Gastroesophageal sphincter (tissue), 4 donors: ENCODE measurements around the gene ZNF496. TPM values are rescaled to one million over a fixed set of nuclear protein-coding genes. Genes with fewer than 3 reads are reported as not detected.

ENCODE experiments used
- ATAC-seq: fragments of 150-250 bp; one replicate; pipeline ENCODE4 v1.9.1; 2016; ENCODE audit warnings: mild to moderate bottlenecking, moderate library complexity
- H3K27ac ChIP-seq, 4 donors: fragments of 200-600 bp; sonication (generic) in 3 of 4; 1 replicate in 3 of 4; 2 replicates in 1 of 4; pipeline ENCODE4 v1.5.1; 2016 to 2019
- H3K27me3 ChIP-seq: fragments of 200-600 bp; sonication (generic); one replicate; pipeline ENCODE4 v1.5.1; 2019
- H3K36me3 ChIP-seq, 2 donors: fragments of 200-600 bp; sonication (generic); one replicate each; pipeline ENCODE4 v1.5.1; 2019; ENCODE audit warnings: control low read depth in 1 of 2
- H3K4me1 ChIP-seq, 3 donors: fragments of 200-600 bp; sonication (generic); 1 replicate in 2 of 3; 2 replicates in 1 of 3; pipeline ENCODE4 v1.5.1; 2016 to 2019; ENCODE audit warnings: control low read depth in 2 of 3
- H3K4me3 ChIP-seq, 2 donors: fragments of 200-600 bp; sonication (generic); one replicate each; pipeline ENCODE4 v1.5.1; 2019; ENCODE audit warnings: mild to moderate bottlenecking in 1 of 2, moderate library complexity in 1 of 2
- H3K9me3 ChIP-seq, 3 donors: fragments of 200-600 bp; sonication (generic); one replicate each; pipeline ENCODE4 v1.5.1; 2017 to 2019; ENCODE audit warnings: control low read depth in 2 of 3
- EP300 ChIP-seq: sonication (generic); formaldehyde crosslinking; IDR thresholded peaks from one replicate; pipeline ENCODE4 v1.6.1; 2017; ENCODE audit warnings: antibody characterized with exemption, mild to moderate bottlenecking
- POLR2A ChIP-seq, 2 donors: fragments of 450-650 bp; IDR thresholded peaks; one replicate each; pipeline ENCODE4 v1.6.1; 2017; ENCODE audit warnings: antibody characterized with exemption in 2 of 2, mild to moderate bottlenecking in 2 of 2, moderate library complexity in 1 of 2
- POLR2AphosphoS5 ChIP-seq: sonication (generic); formaldehyde crosslinking; IDR thresholded peaks from one replicate; pipeline ENCODE4 v1.6.1; 2017; ENCODE audit warnings: antibody characterized with exemption
- WGBS, 2 donors: methylation state at CpG; one replicate each; pipeline ENCODE4 v1.1.5; 2018; ENCODE audit warnings: low coverage in 1 of 2; 5-methylcytosine and 5-hydroxymethylcytosine counted together
- total RNA-seq, 4 donors: library from RNA; depleted of rRNA; stranded (reverse); fragments of >200 nt; gene quantifications; one replicate each; pipeline ENCODE4 v1.1.0, GENCODE V29; 2016
- TF ChIP-seq, protein P1 (sequence below), 4 experiments: fragments of 200-600 bp in 2 of 4; fragments of 450-650 bp in 2 of 4; sonication (generic) in 1 of 4; IDR thresholded peaks; one replicate each; pipeline ENCODE4 v1.5.1; 2017 to 2019; ENCODE audit warnings: antibody characterized with exemption in 4 of 4, mild to moderate bottlenecking in 2 of 4, moderate library complexity in 2 of 4

The ZNF496 gene
- total RNA-seq, 4 donors from 2014 or later, result 27.2 to 44.8 (median 40.6) TPM

DNA sequence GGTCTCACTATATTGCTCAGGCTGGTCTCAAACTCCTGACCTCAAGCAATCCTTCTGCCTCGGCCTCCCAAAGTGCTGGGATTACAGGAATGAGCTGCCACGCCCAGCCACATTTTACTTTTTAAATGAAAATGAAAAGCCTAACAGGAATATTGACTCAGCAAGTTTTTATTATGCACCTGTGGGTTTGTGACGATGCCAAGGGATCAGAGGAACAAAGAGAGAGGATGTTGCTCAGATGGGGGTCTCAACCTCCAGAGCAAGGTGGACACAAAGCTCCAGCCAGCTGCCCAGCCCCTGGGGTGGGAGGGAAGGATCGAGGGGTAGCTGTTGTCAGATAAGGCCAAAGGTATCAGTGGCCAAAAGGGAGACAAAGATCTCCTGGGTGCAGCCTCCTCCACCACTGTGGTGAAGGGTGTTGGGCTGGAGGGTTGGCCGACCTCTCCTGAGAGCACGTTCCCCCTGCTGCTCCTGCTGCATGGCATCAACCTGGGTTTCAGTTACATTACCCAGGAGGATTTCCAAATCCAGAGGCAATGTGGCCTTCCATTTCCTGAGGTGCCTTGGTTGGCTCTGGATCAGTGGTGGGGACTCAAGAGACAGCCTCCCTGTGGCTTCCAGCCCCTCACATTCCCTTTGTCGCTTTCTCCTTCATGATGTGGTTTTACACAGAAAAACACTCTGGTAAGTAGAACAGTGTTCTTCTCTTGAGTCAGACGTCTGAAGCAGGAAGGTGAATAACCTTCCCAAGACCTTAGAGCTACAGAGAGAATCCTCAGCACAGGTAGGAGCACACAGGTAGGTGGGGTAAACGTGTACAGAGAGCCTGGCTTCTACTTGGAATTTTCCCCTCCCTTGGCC lies 34.2 kb downstream of the ZNF496 start:
- 52 to 100% methylated on average over 2 of the region's 9 CpGs for WGBS, 2 donors
- no peaks in the 10 kb centered on the region for H3K4me1 ChIP-seq
- H3K9me3 ChIP-seq, result no peaks in the 10 kb centered on the region
- TF ChIP-seq POLR2AphosphoS5 (no peak), POLR2A (IDR thresholded peaks at IDR 0.05) (no peak), EP300 (no peak)
- TF ChIP-seq, protein P1, sequence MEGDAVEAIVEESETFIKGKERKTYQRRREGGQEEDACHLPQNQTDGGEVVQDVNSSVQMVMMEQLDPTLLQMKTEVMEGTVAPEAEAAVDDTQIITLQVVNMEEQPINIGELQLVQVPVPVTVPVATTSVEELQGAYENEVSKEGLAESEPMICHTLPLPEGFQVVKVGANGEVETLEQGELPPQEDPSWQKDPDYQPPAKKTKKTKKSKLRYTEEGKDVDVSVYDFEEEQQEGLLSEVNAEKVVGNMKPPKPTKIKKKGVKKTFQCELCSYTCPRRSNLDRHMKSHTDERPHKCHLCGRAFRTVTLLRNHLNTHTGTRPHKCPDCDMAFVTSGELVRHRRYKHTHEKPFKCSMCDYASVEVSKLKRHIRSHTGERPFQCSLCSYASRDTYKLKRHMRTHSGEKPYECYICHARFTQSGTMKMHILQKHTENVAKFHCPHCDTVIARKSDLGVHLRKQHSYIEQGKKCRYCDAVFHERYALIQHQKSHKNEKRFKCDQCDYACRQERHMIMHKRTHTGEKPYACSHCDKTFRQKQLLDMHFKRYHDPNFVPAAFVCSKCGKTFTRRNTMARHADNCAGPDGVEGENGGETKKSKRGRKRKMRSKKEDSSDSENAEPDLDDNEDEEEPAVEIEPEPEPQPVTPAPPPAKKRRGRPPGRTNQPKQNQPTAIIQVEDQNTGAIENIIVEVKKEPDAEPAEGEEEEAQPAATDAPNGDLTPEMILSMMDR (IDR thresholded peaks at IDR 0.05), result no peak
- no peak overlapping the region for H3K27ac ChIP-seq
- peaks cover 0 to 44% of the 10 kb centered on the region in 2 donors for H3K36me3 ChIP-seq
- ATAC-seq, result no peak
- no peak overlapping the region for H3K4me3 ChIP-seq
- peaks cover 26% of the 10 kb centered on the region for H3K27me3 ChIP-seq

DNA sequence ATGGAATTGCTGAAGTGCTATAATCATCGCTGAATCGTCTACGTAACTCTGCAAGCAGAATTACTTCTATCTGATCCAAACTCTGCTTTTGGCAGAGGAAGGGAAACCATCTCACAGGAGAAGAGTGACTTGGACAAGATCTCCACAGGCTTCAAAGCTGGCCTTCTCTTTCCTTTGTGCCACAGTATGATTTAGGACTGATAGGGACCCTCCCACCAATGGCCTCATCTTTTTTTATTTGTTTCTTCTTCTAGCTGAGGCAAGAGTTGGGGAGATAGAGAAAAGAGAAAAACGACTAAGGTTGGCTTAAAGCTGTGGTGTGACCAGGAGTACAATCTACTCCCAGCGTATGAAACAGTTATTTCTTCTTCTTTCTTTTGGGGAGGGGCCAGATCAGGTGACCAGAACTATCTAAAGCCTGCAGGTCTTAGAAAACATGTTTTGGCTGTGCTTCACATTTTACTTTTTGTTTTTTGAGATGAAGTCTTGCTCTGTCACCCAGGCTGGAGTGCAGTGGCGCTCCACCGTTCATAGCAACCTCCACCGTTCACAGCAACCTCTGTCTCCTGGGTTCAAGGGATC lies 35.0 kb downstream of the ZNF496 start:
- H3K27ac ChIP-seq, result no peak overlapping the region
- H3K4me1 ChIP-seq, result no peaks in the 10 kb centered on the region
- no peaks in the 10 kb centered on the region for H3K9me3 ChIP-seq
- 87 to 93% methylated on average over 5 to 8 of the region's 8 CpGs for WGBS, 2 donors
- ATAC-seq, result no peak
- no peak overlapping the region for H3K4me3 ChIP-seq
- TF ChIP-seq POLR2AphosphoS5 (no peak), POLR2A (IDR thresholded peaks at IDR 0.05) (no peak), EP300 (no peak)
- TF ChIP-seq, protein P1 (IDR thresholded peaks at IDR 0.05), result no peak
- peaks cover 0 to 36% of the 10 kb centered on the region in 2 donors for H3K36me3 ChIP-seq
- H3K27me3 ChIP-seq, result peaks cover 33% of the 10 kb centered on the region

DNA sequence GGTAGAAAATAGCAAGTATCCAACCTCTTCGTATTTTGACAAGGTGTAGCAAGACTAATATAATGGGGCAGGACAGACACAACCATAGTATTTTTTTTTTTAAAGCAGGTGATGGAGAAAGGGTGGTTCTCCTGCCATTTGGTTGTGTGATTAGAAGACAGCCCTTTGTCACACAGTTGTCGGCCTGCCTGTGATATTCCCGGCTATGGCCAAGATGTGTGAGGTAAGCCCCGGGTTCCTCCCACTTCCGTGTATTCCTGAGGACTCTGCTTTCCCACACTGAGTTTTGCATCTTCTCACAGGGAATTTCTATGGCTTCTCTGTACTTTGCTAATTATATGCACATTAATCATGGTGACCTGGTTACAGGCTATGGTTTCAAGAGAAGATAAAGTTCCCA lies 35.9 kb downstream of the ZNF496 start:
- WGBS, 2 donors, result 38 to 53% methylated on average over 3 to 5 of the region's 5 CpGs
- H3K4me1 ChIP-seq, result no peaks in the 10 kb centered on the region
- TF ChIP-seq EP300 (no peak), POLR2A (IDR thresholded peaks at IDR 0.05) (no peak), POLR2AphosphoS5 (no peak)
- TF ChIP-seq, protein P1 (IDR thresholded peaks at IDR 0.05), result no peak
- no peak overlapping the region for H3K27ac ChIP-seq
- ATAC-seq, result no peak
- H3K27me3 ChIP-seq, result peaks cover 37% of the 10 kb centered on the region
- H3K36me3 ChIP-seq, result peaks cover 0 to 27% of the 10 kb centered on the region in 2 donors
- H3K9me3 ChIP-seq, result no peaks in the 10 kb centered on the region
- H3K4me3 ChIP-seq, result no peak overlapping the region

DNA sequence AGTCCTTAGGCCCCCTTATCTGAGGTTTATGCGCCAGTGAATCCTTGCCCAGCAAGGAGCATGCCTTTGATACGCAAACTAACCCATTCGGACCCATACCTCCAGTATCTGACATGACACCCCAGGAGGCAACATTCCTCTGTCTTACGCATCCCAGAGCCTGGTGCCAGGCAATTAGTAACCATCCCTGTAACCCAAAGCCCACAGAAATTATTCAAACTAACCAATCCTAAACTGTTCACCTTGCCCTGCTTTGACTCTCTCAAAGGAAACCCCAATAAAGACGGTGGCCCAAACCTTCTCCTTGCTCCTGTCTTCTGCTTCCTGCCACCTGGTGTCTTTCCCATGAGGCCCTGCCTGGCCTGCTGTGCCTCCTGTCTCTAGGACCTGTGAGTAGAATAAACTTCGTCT lies 36.4 kb downstream of the ZNF496 start:
- TF ChIP-seq POLR2AphosphoS5 (no peak), POLR2A (IDR thresholded peaks at IDR 0.05) (no peak)
- WGBS, 2 donors, result 30 to 44% methylated on average over 5 to 6 of the region's 6 CpGs
- H3K27ac ChIP-seq, result no peak overlapping the region
- ATAC-seq, result no peak
- H3K4me1 ChIP-seq, result no peaks in the 10 kb centered on the region
- H3K36me3 ChIP-seq, result peaks cover 0 to 22% of the 10 kb centered on the region in 2 donors
- no peaks in the 10 kb centered on the region for H3K9me3 ChIP-seq
- H3K27me3 ChIP-seq, result peaks cover 37% of the 10 kb centered on the region
- H3K4me3 ChIP-seq, result no peak overlapping the region

GRCh38 chr1:247294282-247294681 lies 37.4 kb downstream of the ZNF496 start:
- H3K4me1 ChIP-seq, result no peaks in the 10 kb centered on the region
- H3K27ac ChIP-seq, result no peak overlapping the region
- ATAC-seq, result no peak
- peaks cover 37% of the 10 kb centered on the region for H3K27me3 ChIP-seq
- TF ChIP-seq, protein P1 (IDR thresholded peaks at IDR 0.05), result no peak
- TF ChIP-seq POLR2AphosphoS5 (no peak), POLR2A (IDR thresholded peaks at IDR 0.05) (no peak), EP300 (no peak)
- 61 to 67% methylated on average over 4 of the region's 5 CpGs for WGBS, 2 donors
- H3K4me3 ChIP-seq, result no peak overlapping the region
- peaks cover 0 to 12% of the 10 kb centered on the region in 2 donors for H3K36me3 ChIP-seq
- H3K9me3 ChIP-seq, result no peaks in the 10 kb centered on the region
